IMR-90 (cell line): ENCODE results near the gene ETV3L.

ENCODE experiments used
- CTCF ChIP-seq: conservative IDR thresholded peaks from 2 replicates; pipeline ENCODE4 v1.5.1; 2012; ENCODE audit warnings: mild to moderate bottlenecking, low read depth, low read length, improper control_type of control experiment
- MAZ ChIP-seq: IDR thresholded peaks from 2 replicates; pipeline ENCODE4 v1.6.1; 2012; ENCODE audit warnings: low read depth, mild to moderate bottlenecking, low read length, improper control_type of control experiment, moderate library complexity, borderline replicate concordance
- NFE2L2 ChIP-seq: fragments of 150-350 bp; IDR thresholded peaks from 2 replicates; pipeline ENCODE4 v1.6.1; 2016; ENCODE audit warnings: low read depth, mild to moderate bottlenecking, low read length
- POLR2A ChIP-seq: IDR thresholded peaks from 2 replicates; pipeline ENCODE4 v1.6.1; 2012; ENCODE audit warnings: mild to moderate bottlenecking, low read depth, low read length
- RCOR1 ChIP-seq: IDR thresholded peaks from 2 replicates; pipeline ENCODE4 v1.6.1; 2012; ENCODE audit warnings: mild to moderate bottlenecking, low read length, improper control_type of control experiment; ENCODE audit not compliant: insufficient replicate concordance
- RFX5 ChIP-seq: IDR thresholded peaks from 2 replicates; pipeline ENCODE4 v1.8.0; 2012; ENCODE audit warnings: low read depth, mild to moderate bottlenecking, low read length, moderate library complexity

- TF ChIP-seq POLR2A (no peak), CTCF (no peak), MAZ (no peak), RFX5 (no peak), NFE2L2 (no peak), RCOR1 (no peak)
Observed at GRCh38 chr1:157113631-157114030, 14.0 kb upstream of the ETV3L start.
